HG03439 (cell line): ENCODE results near the gene SMARCC2.
"Not testable (repeated sequence)": the region's sequence is repeated elsewhere in the genome, so short reads cannot be mapped to it uniquely, and the experiment has no call there.

Experiments used
- ATAC-seq: cut with Tn5 transposase; IDR thresholded peaks from one replicate; pipeline ENCODE4 v1.9.1; 2021; ENCODE audit warnings: mild to moderate bottlenecking, moderate library complexity; ENCODE audit not compliant: unreplicated experiment

Gene SMARCC2

GRCh38 chr12:56212361-56212760, 23.1 kb upstream of the SMARCC2 start:
- ATAC-seq = no peak

DNA sequence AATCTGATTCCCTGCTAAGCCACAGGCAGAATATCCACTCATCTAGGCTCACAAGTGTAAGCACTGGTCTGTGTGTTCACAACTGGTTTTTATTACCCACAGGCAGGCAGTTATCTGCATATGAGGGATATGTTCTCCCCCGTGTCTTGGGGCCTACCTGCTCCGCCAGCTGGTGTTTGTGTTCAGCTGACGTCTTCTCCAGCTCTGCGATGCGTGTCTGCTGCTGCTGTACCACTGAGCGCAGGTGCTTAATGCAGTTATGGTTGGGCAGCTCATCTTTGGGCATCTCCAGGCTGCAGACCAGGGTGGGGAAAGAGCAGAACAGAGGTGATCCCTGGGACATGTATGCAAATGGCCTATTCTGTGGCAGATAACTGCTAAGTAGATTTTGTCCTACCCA, 18.7 kb upstream of the SMARCC2 start:
- no peak for ATAC-seq

GRCh38 chr12:56206452-56207166, 17.3 kb upstream of the SMARCC2 start:
- ATAC-seq = no peak

DNA sequence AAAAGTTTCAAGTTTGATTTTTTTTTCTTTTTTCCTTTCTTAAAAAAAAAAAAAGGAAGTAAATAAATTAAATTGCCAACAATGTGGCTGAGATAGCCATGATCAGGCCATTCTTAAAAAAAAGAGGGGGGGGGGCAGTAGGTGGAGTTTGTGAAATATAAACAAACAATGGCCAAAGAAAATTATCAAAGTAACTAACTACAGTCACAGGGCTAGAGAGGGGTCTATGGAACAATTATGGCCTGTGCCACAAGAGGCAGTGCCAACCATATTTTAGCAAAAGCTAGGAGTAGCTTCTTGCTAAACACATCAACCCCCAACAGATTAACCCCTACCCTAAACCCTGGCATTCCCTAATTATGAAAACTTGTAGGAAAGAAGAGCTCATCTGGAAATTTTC, 16.2 kb upstream of the SMARCC2 start:
- ATAC-seq = no peak

GRCh38 chr12:56204275-56204674, 15.0 kb upstream of the SMARCC2 start:
- ATAC-seq = no peak

- no peak for ATAC-seq
Measured at GRCh38 chr12:56202838-56203237, 13.6 kb upstream of the SMARCC2 start.

DNA sequence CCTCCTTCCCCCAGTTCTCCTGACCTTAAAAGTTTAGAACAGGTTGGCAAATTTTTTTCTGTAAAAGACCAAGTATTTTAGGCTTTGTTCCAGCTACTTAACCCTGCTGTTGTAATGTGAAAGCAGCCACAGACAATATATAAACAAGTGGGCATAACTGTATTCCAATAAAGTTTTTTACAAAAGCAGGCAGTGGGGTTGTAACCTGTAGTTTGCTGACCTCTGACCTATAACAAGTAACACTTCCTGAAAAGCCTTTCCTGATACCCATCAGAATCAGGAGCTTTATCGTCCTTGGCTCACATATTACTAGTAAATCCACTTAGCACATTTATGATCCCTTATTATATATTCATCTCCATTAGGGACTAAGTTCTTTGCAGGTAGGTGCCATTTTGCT, 13.1 kb upstream of the SMARCC2 start:
- ATAC-seq = no peak

DNA sequence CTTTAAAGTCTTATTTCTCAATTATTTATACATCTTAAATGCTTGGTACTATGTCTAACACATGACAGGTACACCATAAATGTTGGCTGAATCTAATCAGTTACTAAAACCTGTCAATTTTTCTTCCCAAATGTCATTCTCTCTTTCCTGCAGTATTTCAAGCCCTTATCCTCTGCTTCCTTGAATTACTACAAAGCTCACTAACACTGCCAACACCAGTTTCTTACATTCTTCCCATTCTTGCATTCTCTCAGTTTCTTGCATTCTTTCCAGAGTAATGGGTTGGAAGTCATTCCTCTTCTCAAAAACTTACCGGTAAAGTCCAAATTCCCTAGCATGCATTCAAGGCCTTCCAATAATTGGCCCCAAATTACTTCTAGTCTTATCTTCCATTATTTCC, 9.6 kb upstream of the SMARCC2 start:
- ATAC-seq = no peak

- ATAC-seq = no peak
Measured at GRCh38 chr12:56197921-56198635, 8.8 kb upstream of the SMARCC2 start.

GRCh38 chr12:56196818-56197550, 7.7 kb upstream of the SMARCC2 start:
- not testable (repeated sequence) for ATAC-seq

DNA sequence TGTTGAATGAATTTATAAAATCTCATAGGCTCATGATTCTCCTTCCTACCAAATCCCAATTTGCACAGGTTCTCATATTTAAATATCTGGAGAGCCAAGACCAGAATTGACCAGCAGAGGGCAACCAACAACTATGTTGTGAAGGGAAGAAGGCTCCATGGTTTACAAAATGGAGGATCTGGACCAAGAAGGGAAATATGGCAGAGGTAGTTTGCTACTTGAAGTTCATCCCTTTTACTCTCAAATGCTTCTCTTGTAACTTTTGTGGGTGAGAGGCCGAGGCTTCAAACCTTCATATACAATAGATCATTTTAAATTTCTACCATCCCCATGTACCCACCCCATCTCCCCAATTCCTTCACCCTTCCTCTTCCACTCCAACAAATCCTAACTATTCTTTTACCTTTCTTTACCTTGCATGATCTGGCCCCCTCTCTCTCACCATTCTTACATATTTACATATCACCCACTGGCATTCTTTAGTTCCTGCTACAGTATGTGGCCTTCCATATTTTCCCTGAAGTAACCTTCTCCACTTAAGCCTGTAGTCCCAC, 3.8 kb upstream of the SMARCC2 start:
- ATAC-seq = peak; percentile 32

- ATAC-seq = no peak
Measured at GRCh38 chr12:56192582-56192981, 3.3 kb upstream of the SMARCC2 start.

GRCh38 chr12:56190695-56191155, 1.4 kb upstream of the SMARCC2 start:
- ATAC-seq = no peak

DNA sequence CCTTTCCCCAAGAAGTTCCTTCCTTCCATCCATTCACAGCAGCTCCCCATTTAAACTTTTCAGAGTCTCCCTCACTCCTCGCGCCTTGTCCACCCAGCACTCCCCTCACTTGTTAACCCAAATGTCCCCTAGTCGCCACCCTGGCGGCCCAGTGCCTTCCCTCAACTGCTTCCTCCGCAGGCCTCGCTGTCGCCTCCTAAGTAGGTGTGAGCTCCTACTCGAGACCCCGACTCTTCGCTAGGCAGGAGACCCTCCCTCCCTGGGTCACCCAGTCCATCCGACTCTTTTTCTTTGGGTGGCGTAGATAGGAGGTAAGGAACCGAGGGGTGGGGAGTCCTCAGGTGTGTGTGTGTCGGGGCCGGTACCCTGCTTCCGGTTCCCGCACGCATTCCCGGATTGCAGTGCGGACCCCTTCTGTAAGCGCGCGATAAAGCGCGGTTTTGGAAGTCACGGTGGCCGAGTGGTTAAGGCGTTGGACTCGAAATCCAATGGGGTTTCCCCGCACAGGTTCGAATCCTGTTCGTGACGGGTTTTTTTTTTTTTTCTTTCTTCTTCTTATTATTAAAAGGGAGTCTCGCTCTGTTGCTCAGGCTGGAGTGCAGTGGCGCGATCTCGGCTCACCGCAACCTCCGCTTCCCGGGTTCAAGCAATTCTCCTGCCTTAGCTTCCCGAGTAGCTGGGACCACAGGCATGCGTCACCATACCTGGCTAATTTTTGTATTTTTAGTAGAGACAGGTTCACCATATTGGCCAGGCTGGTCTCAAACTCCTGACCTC, 823 bp upstream of the SMARCC2 start:
- peak; percentile 33 for ATAC-seq

DNA sequence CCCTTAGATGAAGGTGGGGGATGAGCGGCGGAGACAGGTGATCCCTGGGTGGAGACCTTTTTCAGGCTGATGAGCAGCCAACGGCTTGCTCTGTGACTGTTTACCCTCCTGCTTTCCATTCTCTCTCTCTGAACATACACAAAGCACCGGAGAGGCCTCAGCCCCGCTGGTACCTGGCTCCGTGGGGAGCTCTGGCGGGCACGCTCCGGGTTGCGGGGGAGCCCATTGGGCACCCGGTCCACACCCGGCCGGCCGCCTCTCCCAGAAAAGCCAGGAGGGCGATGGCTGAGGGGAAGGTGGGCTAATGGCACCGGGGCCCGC, 545 bp downstream of the SMARCC2 start:
- no peak for ATAC-seq

GRCh38 chr12:56188131-56188777, 1.0 kb downstream of the SMARCC2 start:
- ATAC-seq = no peak

DNA sequence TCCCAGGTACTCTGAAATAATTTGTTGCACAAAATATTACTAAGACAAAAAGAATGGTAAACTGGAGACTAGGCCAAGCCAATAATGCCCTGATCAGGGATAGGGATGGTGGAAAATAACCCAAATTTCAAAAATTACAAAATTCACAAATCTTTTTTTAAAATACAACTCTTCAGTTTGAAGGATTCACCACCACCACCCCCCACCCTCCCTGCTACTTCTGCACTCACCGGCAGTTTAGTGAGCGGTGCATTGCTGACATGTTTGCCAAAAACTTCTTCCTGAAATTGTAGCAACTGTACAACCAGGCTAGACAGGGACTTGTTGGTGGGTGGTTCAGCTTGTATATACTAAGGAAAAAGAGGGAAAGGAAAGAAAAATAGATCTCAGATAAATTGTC, 2.3 kb downstream of the SMARCC2 start:
- no peak for ATAC-seq

DNA sequence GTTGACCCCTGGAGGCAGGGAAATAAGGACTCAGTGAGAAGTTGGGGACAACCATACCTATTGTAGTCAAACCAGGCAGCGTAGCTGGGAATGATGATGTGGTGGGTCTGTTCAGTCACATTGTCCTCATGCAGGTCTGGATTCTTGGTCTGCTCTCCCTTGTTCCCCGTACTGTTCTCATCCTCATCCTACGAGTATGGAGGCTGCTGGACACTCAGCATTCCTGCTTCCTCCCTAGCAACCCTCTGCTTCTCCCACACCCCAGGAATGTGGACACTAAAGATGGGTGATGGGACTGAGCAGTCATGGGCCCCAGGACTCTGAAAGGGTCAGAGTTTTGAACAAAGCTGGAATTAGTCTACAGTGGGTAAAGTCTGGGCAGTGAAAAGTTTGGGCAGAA, 10.9 kb downstream of the SMARCC2 start:
- no peak for ATAC-seq

GRCh38 chr12:56172839-56173238, 16.4 kb downstream of the SMARCC2 start:
- ATAC-seq = no peak

DNA sequence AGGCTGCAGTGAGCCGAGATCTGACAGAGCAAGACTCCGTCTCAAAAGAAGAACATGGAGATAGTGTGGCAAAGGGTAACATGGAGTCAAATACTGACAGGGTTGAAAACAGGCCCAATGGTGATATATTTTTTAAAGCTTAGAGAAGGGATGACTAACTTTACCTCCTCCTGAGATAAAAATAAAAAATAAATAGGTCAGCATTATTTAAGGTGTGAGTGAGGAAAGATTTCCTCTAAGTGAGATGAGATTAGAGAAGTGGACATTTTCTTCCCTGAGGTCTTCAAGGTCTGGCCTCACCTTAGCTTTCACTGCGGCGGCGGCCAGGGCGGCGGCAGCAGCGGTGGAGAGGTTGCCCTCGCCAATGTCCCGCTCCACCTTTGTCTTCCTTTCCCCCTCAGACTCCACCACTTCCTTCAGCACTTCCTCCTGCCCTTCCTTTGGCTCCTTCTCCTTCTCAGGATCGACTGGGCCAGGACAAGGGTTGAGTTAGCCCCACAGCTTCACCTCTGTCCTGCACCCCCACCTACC, 20.0 kb downstream of the SMARCC2 start:
- ATAC-seq = no peak
